ENCODE results near the gene ZNRD2. TPM values are rescaled to one million over a fixed set of nuclear protein-coding genes. Genes with fewer than 3 reads are reported as not detected.
"Not testable (repeated sequence)": the region's sequence is repeated elsewhere in the genome, so short reads cannot be mapped to it uniquely, and the experiment has no call there.

ZNRD2 gene
- total RNA-seq (32.0 TPM), polyA plus RNA-seq (ENCODE audit: insufficient read depth, low read depth, low replicate concordance) (60.4 TPM)
- long read RNA-seq, donor 1, transcript SSSCA1-201 (4 exons, 698 nt) = major isoform, 12 of 16 reads
- long read RNA-seq, donor 1, partial matches to known transcripts = 0 of 16 reads
- long read RNA-seq, donor 1, other reads (novel, unspliced or antisense) = 0 of 16 reads
- long read RNA-seq, donor 2, transcript SSSCA1-206 (3 exons, 879 nt) = minor isoform, 9 of 27 reads
- long read RNA-seq, donor 2, transcript SSSCA1-201 (4 exons, 698 nt) = major isoform, 15 of 27 reads
- long read RNA-seq, donor 2, partial matches to known transcripts = 0 of 27 reads
- long read RNA-seq, donor 2, other reads (novel, unspliced or antisense) = 0 of 27 reads
- long read RNA-seq, donor 3, transcript SSSCA1-201 (4 exons, 698 nt) = major isoform, 19 of 33 reads
- long read RNA-seq, donor 3, transcript SSSCA1-206 (3 exons, 879 nt) = minor isoform, 11 of 33 reads
- long read RNA-seq, donor 3, partial matches to known transcripts = 0 of 33 reads
- long read RNA-seq, donor 3, other reads (novel, unspliced or antisense) = 0 of 33 reads
- long read RNA-seq, donor 4, transcript SSSCA1-206 (3 exons, 879 nt) = minor isoform, 8 of 33 reads
- long read RNA-seq, donor 4, transcript SSSCA1-201 (4 exons, 698 nt) = major isoform, 19 of 33 reads
- long read RNA-seq, donor 4, partial matches to known transcripts = 6 of 33 reads
- long read RNA-seq, donor 4, other reads (novel, unspliced or antisense) = 0 of 33 reads
- long read RNA-seq, donor 5 = 0 reads
- long read RNA-seq, donor 6, transcript SSSCA1-206 (3 exons, 879 nt) = minor isoform, 12 of 75 reads
- long read RNA-seq, donor 6, transcript SSSCA1-204 (2 exons, 532 nt) = minor isoform, 5 of 75 reads
- long read RNA-seq, donor 6, transcript SSSCA1-201 (4 exons, 698 nt) = major isoform, 34 of 75 reads
- long read RNA-seq, donor 6, partial matches to known transcripts = 0 of 75 reads
- long read RNA-seq, donor 6, other reads (novel, unspliced or antisense) = 24 of 75 reads
- long read RNA-seq, donor 7, transcript SSSCA1-201 (4 exons, 698 nt) = major isoform, 8 of 21 reads
- long read RNA-seq, donor 7, partial matches to known transcripts = 10 of 21 reads
- long read RNA-seq, donor 7, other reads (novel, unspliced or antisense) = 2 of 21 reads
- long read RNA-seq, donor 8, transcript SSSCA1-206 (3 exons, 879 nt) = minor isoform, 9 of 36 reads
- long read RNA-seq, donor 8, transcript SSSCA1-201 (4 exons, 698 nt) = major isoform, 25 of 36 reads
- long read RNA-seq, donor 8, partial matches to known transcripts = 0 of 36 reads
- long read RNA-seq, donor 8, other reads (novel, unspliced or antisense) = 0 of 36 reads
- long read RNA-seq, donor 9, transcript SSSCA1-206 (3 exons, 879 nt) = minor isoform, 5 of 21 reads
- long read RNA-seq, donor 9, transcript SSSCA1-201 (4 exons, 698 nt) = major isoform, 14 of 21 reads
- long read RNA-seq, donor 9, partial matches to known transcripts = 0 of 21 reads
- long read RNA-seq, donor 9, other reads (novel, unspliced or antisense) = 0 of 21 reads
- long read RNA-seq, donor 10, transcript SSSCA1-206 (3 exons, 879 nt) = minor isoform, 12 of 38 reads
- long read RNA-seq, donor 10, transcript SSSCA1-201 (4 exons, 698 nt) = major isoform, 20 of 38 reads
- long read RNA-seq, donor 10, partial matches to known transcripts = 5 of 38 reads
- long read RNA-seq, donor 10, other reads (novel, unspliced or antisense) = 0 of 38 reads

DNA sequence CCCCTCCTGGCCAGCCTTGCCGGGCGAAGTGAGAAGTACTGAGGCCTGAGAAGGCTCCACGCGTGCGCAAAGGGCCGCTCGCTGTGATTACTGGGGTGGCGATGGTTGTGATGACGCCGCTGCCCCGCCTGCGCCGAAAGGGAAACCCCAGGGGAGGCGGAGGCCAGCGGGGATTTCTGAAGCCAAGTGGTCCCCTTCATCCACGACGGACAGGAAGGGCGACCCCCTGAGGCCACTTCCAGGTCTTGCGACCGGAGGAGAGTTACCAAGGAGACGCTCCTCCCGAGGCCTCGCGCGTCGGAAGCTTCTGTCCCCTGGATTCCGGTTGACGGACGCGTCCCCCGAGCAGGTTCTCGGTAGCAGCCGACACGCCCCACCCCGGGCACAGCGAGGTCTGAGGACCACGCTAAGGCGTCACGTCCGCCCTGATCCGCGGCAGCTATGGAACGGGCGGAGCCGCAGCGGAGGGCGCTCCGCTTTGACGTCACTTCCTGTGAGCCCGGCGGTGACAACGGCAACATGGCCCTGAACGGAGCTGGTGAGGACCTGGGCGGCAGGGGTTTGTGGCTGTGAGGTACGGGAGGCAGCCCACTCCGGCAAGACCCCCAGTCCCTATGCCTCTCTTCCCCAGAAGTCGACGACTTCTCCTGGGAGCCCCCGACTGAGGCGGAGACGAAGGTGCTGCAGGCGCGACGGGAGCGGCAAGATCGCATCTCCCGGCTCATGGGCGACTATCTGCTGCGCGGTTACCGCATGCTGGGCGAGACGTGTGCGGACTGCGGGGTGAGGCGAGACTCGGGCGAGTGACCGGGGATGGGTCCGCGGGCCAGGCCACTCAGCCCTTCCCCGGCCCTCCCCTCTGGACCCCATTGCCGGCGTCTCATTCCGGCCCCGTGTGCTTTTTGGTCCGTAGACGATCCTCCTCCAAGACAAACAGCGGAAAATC, at the start of gene ZNRD2:
ZNRD2 (plus strand) TSS at position 505 of the 946 bp plus-strand sequence; CDS start at position 520, 15 bp downstream.
- peaks cover 3 to 39% (median 32%) of the 10 kb centered on the region in 3 donors for H3K4me1 ChIP-seq (ENCODE audit: control insufficient read depth in 2 of 3, insufficient read depth in 2 of 3, low read depth in 1 of 3, low read length in 3 of 3)

GRCh38 chr11:65521777-65522521, 48.3 kb upstream of the ZNRD2 start:
- intact Hi-C loops (cut with DNase I) = not testable (repeated sequence)

More for the DNA sequence above, at the start of gene ZNRD2:
- intact Hi-C loops (cut with DNase I) = no loop called here
- Histone ChIP-seq H3K27ac (ENCODE audit: low read depth in 2 of 2, low read length in 2 of 2) (peak within 1 kb of the TSS; percentile 90 to 97), H3K9me3 (ENCODE audit: control insufficient read depth in 2 of 3, insufficient read depth in 1 of 3, low read length in 3 of 3) (no peaks in the 10 kb centered on the region), H3K27me3 (ENCODE audit: control insufficient read depth, insufficient read depth, low read length) (no peaks in the 10 kb centered on the region), H3K9ac (ENCODE audit: low read length in 3 of 3) (peak within 1 kb of the TSS; percentile 84 to 96 (median 94)), H3K36me3 (ENCODE audit: control insufficient read depth in 2 of 3, insufficient read depth in 3 of 3, low read length in 3 of 3) (peaks cover 0 to 2% (median 2%) of the 10 kb centered on the region in 3 donors), H3K4me3 (ENCODE audit: low read length in 3 of 3) (peak within 1 kb of the TSS; percentile 89 to 92 (median 90))
- DNase-seq (peak; percentile 98 to 100 (median 99)), FAIRE-seq (peak; percentile 3)
- no peak for TF ChIP-seq CTCF (IDR thresholded peaks at IDR 0.05; ENCODE audit: borderline replicate concordance, extremely low read depth, insufficient read depth)

GRCh38 chr11:65522718-65523630, 47.3 kb upstream of the ZNRD2 start:
- H3K4me1 ChIP-seq (ENCODE audit: control insufficient read depth in 2 of 3, insufficient read depth in 2 of 3, low read depth in 1 of 3, low read length in 3 of 3) = peaks cover 0 to 24% (median 16%) of the 10 kb centered on the region in 3 donors
- H3K27me3 ChIP-seq (ENCODE audit: control insufficient read depth, insufficient read depth, low read length); H3K9ac ChIP-seq (ENCODE audit: low read length in 3 of 3); H3K9me3 ChIP-seq (ENCODE audit: control insufficient read depth in 2 of 3, insufficient read depth in 1 of 3, low read length in 3 of 3); H3K36me3 ChIP-seq (ENCODE audit: control insufficient read depth in 2 of 3, insufficient read depth in 3 of 3, low read length in 3 of 3); H3K27ac ChIP-seq (ENCODE audit: low read depth in 2 of 2, low read length in 2 of 2); intact Hi-C loops (cut with DNase I); FAIRE-seq: not testable (repeated sequence)
- peak overlapping the region in 1 of 3 donors; percentile 23 for H3K4me3 ChIP-seq (ENCODE audit: low read length in 3 of 3)
- peak in 3 of 5 donors; percentile 34 to 41 (median 35) for DNase-seq

More at GRCh38 chr11:65521777-65522521, 48.3 kb upstream of the ZNRD2 start:
- H3K36me3 ChIP-seq (ENCODE audit: control insufficient read depth in 2 of 3, insufficient read depth in 3 of 3, low read length in 3 of 3); H3K4me3 ChIP-seq (ENCODE audit: low read length in 3 of 3); H3K9me3 ChIP-seq (ENCODE audit: control insufficient read depth in 2 of 3, insufficient read depth in 1 of 3, low read length in 3 of 3); FAIRE-seq; H3K27me3 ChIP-seq (ENCODE audit: control insufficient read depth, insufficient read depth, low read length); H3K9ac ChIP-seq (ENCODE audit: low read length in 3 of 3): not testable (repeated sequence)
- H3K4me1 ChIP-seq (ENCODE audit: control insufficient read depth in 2 of 3, insufficient read depth in 2 of 3, low read depth in 1 of 3, low read length in 3 of 3) = peaks cover 0 to 24% (median 16%) of the 10 kb centered on the region in 3 donors
- H3K27ac ChIP-seq (ENCODE audit: low read depth in 2 of 2, low read length in 2 of 2) = peak overlapping the region in 1 of 2 donors; percentile 47
- peak in 2 of 5 donors; percentile 50 to 54 for DNase-seq

GRCh38 chr11:65523631-65523968, 46.7 kb upstream of the ZNRD2 start:
- H3K27me3 ChIP-seq (ENCODE audit: control insufficient read depth, insufficient read depth, low read length); intact Hi-C loops (cut with DNase I); H3K4me3 ChIP-seq (ENCODE audit: low read length in 3 of 3); H3K9ac ChIP-seq (ENCODE audit: low read length in 3 of 3); H3K9me3 ChIP-seq (ENCODE audit: control insufficient read depth in 2 of 3, insufficient read depth in 1 of 3, low read length in 3 of 3); FAIRE-seq; H3K36me3 ChIP-seq (ENCODE audit: control insufficient read depth in 2 of 3, insufficient read depth in 3 of 3, low read length in 3 of 3): not testable (repeated sequence)
- Histone ChIP-seq H3K4me1 (ENCODE audit: control insufficient read depth in 2 of 3, insufficient read depth in 2 of 3, low read depth in 1 of 3, low read length in 3 of 3) (peaks cover 0 to 24% (median 16%) of the 10 kb centered on the region in 3 donors), H3K27ac (ENCODE audit: low read depth in 2 of 2, low read length in 2 of 2) (peak overlapping the region; percentile 55 to 76)
- peak in 1 of 5 donors; percentile 51 for DNase-seq
